Stimulated activated CD4-positive, alpha-beta T cell treated with anti-CD3 and anti-CD28 coated beads, Interleukin-1b, Interleukin-23, amount 100 ng/mL, for 4 hours (primary cell): ENCODE measurements around the gene HDAC4.

Experiments used
- DNase-seq, 2 donors: peaks; one replicate each; pipeline ENCODE4 v3.0.0-alpha.2; 2020; ENCODE audit warnings: low read depth in 2 of 2

HDAC4 gene

DNA sequence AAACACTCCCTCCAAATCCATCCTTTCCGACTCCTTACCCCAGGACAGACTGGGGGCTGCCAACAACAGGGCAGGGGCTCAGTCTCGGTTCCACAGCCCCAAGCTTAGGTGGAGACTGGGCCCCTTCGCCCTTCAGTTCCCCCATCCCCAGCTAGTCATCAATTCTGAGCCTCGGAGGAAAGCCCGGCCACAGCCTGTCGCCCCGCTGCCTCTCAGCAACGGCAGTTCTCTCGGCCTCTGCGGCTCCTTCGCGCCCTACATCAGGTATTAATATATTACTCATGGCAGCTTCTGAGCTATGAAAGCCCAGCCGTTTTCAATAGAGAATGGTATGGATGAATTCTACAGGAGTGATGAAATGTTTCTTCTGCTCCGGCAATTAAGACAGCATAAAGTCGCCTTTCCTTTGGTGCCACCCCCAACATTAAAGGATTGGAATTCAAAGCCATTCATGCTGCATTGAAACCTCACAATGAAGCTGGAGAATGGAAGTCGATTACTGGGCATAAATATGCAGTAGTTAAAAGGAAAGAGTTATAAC, 2.8 kb downstream of the HDAC4 start:
- DNase-seq, result no peak

DNA sequence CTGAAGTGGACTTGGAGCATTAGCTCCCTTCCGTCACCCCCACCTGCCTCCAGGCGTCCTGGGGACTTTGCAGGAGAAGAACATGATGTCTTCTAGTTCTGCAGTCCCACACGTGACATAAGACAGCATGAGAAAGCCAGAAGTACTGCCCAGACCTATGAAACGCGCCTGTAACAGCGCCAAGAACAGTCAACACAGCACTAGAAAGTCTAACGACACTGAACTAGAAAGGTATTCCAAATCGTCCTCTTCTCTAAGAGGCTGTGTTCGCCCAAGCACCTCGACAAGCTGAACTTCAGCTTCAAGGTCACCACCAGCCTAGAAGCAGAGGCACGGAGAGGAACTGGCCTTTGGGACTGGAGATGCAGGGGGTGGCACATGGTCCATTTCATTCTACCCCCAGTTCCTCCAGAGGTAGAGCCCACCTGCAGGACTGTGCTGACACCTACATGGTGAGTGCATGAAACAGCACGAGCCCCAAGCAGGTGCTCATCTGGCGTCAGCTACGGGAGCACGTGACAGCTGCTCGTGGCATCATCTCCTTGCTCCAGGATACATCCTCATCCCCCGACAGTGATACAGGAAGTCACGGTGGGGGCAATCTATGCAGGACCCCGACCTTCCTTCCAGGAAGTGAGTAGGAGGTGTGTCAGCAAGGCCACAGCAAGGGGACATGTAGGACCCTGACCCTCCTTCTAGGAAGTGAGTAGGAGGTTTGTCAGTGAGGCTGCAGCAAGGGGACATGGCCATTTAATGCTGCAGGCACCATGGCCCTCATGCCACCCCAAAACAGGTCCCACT, 3.7 kb downstream of the HDAC4 start:
- DNase-seq, result peak in 1 of 2 donors; percentile 19

GRCh38 chr2:239395524-239395923, 5.3 kb downstream of the HDAC4 start:
- no peak for DNase-seq

DNA sequence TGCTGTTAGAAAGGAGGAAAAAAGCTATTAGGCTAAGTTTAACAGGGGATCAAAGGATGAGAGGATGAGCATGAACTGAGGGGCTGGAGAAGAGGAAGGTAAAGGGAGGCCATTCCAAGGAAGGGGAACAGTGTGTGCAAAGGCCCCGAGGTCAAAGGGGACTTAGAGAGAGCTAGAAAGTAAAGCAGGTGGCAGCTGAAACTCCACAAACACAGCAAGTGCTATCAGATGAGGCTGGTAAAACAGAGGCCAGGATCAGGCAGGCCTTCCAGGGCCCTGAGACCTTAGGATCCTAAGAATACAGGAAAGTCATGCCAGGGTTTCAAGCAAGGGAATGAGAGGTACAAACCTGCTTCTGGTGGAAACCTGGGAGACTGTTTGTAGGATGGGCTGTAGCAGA, 5.8 kb downstream of the HDAC4 start:
- DNase-seq, result no peak

- DNase-seq, result no peak
These were observed 6.4 kb downstream of the HDAC4 start for GRCh38 chr2:239394346-239394945.

GRCh38 chr2:239393941-239394340, 6.9 kb downstream of the HDAC4 start:
- no peak for DNase-seq

- no peak for DNase-seq
These were observed 7.4 kb downstream of the HDAC4 start for GRCh38 chr2:239393388-239393940.

DNA sequence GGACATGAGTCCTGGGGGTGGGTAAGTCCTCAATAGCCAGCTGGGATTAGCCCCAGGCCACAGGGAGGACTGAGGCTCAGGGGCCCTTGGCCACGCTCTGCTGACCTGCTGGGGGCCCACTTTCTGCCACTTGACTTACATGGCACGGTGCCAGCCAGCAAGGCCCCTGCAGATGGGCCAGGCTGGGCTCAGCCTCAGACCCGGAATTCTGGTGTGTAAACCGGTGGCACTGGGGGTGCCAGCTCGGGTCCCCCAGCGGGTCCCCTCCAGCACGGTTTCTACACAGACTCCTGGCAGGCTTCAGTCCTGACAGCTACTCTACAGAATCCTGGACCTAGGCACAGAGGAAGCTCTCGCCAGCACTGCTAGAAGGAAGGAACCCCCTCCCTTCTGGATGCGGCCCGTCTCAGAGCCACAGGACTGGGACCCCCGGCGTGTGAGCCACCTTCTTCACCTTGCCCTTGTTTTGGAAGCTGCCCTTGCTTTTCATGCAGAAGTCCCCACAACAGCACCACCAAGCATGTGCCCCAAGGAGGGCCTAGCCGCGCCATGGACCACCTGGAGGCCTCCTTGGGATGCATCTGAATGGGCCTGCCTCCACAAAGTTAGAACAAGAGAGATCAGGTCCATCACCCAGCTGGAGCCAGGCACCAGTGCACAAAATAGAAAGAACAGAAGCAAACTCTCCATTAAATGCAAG, 8.0 kb downstream of the HDAC4 start:
- DNase-seq, result no peak

- DNase-seq, result no peak
These were observed 8.8 kb downstream of the HDAC4 start for GRCh38 chr2:239392072-239392357.

GRCh38 chr2:239391286-239392071, 9.3 kb downstream of the HDAC4 start:
- no peak for DNase-seq

DNA sequence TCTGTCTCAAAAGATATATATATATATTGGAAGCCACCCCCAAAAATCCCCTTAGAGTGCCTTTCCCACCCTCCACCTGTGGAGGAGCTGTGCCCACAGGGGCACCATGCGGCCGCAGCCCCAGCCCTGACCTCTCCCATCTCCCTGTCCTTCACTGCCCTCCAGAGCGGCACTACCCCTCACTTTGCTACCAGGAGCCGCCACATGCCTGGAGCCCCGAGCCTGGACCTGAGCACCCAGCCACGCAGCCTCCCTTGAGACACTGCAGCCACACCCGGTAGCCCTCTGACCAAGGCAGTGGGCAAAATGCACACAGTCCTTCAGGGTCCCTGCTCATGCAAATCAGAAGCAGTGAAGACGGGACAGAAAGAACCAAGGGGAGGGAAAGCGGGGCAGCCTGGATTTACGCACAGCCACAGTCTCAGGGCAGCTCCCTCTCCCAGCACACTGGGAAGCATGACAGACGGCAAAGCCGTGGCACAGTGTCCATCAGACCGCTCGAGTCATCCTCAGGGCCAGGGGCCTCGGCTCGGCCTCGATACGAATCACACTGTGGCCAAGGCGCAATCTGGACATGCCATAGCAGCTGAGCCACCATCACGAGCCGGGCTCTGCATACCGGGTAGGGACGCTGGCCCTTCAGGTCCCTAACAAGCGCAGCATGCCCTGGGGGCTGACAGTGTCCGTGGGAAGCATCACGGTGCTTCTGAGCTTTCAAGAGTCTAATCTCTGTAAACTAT, 10.1 kb downstream of the HDAC4 start:
- DNase-seq, result no peak

GRCh38 chr2:239389414-239390329, 11.1 kb downstream of the HDAC4 start:
- DNase-seq, result no peak

DNA sequence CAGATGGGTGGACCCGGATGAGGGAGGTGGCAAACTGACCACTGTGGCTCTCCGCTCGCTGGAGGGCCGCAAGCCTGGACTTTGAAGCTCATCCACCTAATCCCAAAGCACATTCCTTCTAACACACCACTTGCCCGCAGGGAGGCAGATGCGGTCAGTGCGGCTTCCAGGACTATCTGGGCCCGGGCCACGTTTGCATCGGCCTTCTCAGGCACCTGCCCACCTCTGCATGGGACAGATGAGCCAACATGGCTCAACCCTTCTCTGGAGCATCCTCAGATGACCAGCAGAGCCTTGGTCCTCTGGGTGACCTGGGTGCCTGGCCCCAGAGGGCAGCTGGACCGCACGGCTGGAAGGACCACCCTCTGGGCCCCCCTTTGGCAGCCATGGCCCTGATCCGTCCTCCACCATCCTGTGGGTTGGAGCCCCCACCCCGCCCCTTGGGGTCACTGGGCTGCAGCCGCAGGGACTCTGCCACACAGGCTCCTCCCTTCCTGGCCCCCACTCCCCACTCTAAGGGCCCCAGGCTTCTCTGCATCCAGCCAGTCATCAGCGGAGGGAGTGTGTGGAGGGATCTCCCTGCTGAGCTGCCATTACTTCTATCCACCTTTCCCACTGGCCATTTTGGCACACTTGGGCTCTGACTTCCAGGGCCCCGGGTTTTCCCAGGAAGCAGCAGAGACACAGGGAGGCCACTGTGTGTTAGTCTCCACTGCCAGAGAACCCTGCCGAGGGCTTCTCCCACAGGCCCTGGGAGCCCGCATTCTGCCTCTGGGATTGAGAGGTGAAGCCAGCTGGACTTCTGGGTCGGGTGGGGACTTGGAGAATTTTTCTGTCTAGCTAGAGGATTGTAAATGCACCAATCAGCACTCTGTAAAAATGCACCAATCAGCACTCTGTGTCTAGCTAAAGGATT, 12.3 kb downstream of the HDAC4 start:
- no peak for DNase-seq

GRCh38 chr2:239387811-239388210, 13.0 kb downstream of the HDAC4 start:
- no peak for DNase-seq

GRCh38 chr2:239386872-239387445, 13.9 kb downstream of the HDAC4 start:
- DNase-seq, result no peak

GRCh38 chr2:239386001-239386670, 14.7 kb downstream of the HDAC4 start:
- DNase-seq, result no peak

DNA sequence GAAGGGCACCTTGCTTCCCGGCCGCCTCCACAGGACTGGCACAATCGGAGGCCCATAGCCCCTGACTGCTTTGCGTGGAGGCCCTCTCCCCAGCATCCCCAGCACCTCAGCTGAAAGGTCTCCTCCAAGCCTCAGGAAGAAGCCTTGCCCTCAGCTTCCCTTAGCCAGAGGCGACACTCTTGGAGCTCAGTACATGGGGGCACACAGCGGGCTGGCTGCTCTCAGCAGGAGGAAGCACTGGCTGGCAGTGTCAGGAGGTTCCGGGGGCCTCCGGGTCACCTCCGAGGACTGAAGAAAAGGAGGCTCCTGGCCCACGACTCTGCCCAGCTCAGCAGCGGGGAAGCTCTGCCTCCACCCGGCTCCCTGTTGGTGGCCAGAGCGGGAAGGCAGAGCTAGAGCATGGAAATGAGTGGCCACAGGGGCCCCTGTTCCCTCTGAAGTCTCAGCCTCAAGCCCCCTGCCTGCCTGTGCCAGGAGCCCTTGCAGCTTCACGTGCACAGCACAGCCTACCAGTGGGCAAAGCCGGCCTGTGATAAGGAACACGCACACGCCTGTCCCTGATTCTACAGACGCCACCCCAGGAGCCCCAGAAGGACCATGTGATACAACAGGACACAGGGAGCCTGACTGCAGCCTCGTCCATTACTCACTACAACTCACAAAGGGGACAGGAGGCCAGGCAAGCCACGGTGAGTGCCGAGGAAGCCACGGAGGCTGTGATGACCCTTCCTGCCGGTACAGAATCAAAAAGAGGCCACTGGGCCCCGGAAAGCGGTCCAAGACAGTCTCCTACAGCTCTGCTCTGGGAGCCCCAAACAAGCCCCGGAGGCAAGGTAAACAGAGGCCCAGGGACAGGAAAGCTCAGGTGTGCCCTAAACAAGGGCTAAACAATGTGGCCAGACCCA, 15.5 kb downstream of the HDAC4 start:
- no peak for DNase-seq
